ENCODE data around the gene GCNT4. TPM values are rescaled to one million over a fixed set of nuclear protein-coding genes. Genes with fewer than 3 reads are reported as not detected.
A peak's percentile ranks its signal among the peaks of the same experiment; 100 is the strongest.

GCNT4 gene
- total RNA-seq, 1 experiment from 2014 or later: under 0.01 TPM

DNA sequence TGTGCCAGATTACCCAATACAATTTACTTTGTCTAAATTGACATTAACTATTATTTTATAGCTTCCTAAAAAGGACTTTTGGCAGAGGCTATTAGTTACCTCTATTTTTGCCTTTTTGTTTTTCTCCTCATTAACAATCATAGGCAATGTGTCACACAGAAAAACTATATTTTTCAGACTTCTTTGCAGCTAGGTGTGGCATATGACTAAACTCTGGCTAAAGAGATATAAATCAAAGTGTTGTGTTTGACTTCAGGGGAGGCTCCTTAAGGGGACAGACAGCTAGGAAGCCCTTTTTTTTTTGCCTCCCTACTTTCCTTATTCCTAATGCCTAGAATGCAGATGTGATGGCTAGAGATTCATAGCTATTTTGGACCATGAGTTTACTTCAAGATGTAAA lies 19.7 kb upstream of the GCNT4 start:
- no peak overlapping the region for H3K27ac ChIP-seq (ENCODE audit: low read length)
- no peaks in the 10 kb centered on the region for H3K9me3 ChIP-seq (ENCODE audit: low read length)
- ChIA-PET POLR2A (ENCODE audit: unreplicated experiment) (interaction anchor here (0.7 kb wide), 1 partner anchor 172 kb away, joined by 4 read pairs; no protein-coding TSS in a partner anchor), CTCF (interaction anchor here (1.4 kb wide), 1 partner anchor 147 kb away, joined by 4 read pairs; no protein-coding TSS in a partner anchor)
- TF ChIP-seq EZH2 (IDR thresholded peaks at IDR 0.05; ENCODE audit: low read length, unreplicated experiment) (no peak), EZH2phosphoT487 (IDR thresholded peaks at IDR 0.05; ENCODE audit: borderline replicate concordance, low read length) (no peak)
- TF ChIP-seq, protein P1, sequence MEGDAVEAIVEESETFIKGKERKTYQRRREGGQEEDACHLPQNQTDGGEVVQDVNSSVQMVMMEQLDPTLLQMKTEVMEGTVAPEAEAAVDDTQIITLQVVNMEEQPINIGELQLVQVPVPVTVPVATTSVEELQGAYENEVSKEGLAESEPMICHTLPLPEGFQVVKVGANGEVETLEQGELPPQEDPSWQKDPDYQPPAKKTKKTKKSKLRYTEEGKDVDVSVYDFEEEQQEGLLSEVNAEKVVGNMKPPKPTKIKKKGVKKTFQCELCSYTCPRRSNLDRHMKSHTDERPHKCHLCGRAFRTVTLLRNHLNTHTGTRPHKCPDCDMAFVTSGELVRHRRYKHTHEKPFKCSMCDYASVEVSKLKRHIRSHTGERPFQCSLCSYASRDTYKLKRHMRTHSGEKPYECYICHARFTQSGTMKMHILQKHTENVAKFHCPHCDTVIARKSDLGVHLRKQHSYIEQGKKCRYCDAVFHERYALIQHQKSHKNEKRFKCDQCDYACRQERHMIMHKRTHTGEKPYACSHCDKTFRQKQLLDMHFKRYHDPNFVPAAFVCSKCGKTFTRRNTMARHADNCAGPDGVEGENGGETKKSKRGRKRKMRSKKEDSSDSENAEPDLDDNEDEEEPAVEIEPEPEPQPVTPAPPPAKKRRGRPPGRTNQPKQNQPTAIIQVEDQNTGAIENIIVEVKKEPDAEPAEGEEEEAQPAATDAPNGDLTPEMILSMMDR (conservative IDR thresholded peaks at IDR 0.05; ENCODE audit: low read depth, low read length): no peak
- DNase-seq: peak; percentile 51
- no peak overlapping the region for H3K4me3 ChIP-seq (ENCODE audit: low read length)
- no peak overlapping the region for H2AFZ ChIP-seq (ENCODE audit: low read length)
- no peak overlapping the region for H3K9ac ChIP-seq (ENCODE audit: low read length)
- no peaks in the 10 kb centered on the region for H3K9me2 ChIP-seq (replicated peaks; ENCODE audit: low read length)
- no peaks in the 10 kb centered on the region for H3F3A ChIP-seq (ENCODE audit: low read length, unreplicated experiment)
- no peaks in the 10 kb centered on the region for H3K27me3 ChIP-seq (ENCODE audit: low read length)
- H3K79me2 ChIP-seq (ENCODE audit: low read length): no peaks in the 10 kb centered on the region
- peak; percentile 84 for ATAC-seq
- H3K4me2 ChIP-seq (ENCODE audit: low read length): peak overlapping the region; percentile 26; the same call in 1 of the 2 replicates
- no TSS peak for BruUV-seq (replicated peaks)
- no peaks in the 10 kb centered on the region for H4K20me1 ChIP-seq (ENCODE audit: low read length)
- intact Hi-C loops (cut with micrococcal nuclease): no loop called here
- H3K4me1 ChIP-seq (ENCODE audit: insufficient read depth, low read length): peaks cover 6% of the 10 kb centered on the region; the same call in 1 of the 2 replicates
- H3K36me3 ChIP-seq (ENCODE audit: low read depth, low read length): no peaks in the 10 kb centered on the region

DNA sequence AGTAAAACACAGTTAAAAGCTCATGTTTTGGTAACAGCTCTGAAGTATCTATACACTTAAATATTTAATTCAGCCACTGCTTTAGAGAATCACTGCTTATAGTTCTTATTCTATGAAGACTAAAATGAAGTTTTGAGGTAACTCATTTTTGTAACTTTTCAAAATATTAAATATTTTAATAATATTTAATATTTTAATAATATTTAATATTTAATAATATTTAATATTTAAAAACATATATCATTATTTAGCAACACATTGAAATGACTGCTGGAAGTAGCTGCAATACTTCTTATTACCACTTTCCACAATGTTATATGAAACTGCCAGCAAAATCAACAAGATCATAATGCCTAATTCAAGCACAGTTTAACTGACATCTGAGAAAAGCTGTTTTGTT lies 18.7 kb upstream of the GCNT4 start:
- no TSS peak for BruUV-seq (replicated peaks)
- POLR2A ChIA-PET (ENCODE audit: unreplicated experiment): no interaction called here
- TF ChIP-seq EZH2 (IDR thresholded peaks at IDR 0.05; ENCODE audit: low read length, unreplicated experiment): no peak
- TF ChIP-seq, protein P1 (conservative IDR thresholded peaks at IDR 0.05; ENCODE audit: low read depth, low read length): no peak
- TF ChIP-seq EZH2phosphoT487 (IDR thresholded peaks at IDR 0.05; ENCODE audit: borderline replicate concordance, low read length): no peak
- no peak overlapping the region for H3K27ac ChIP-seq (ENCODE audit: low read length)
- DNase-seq: no peak
- H2AFZ ChIP-seq (ENCODE audit: low read length): no peak overlapping the region
- H3K9me2 ChIP-seq (replicated peaks; ENCODE audit: low read length): no peaks in the 10 kb centered on the region
- H3K9me3 ChIP-seq (ENCODE audit: low read length): no peaks in the 10 kb centered on the region
- H3K4me3 ChIP-seq (ENCODE audit: low read length): no peak overlapping the region
- intact Hi-C loops (cut with micrococcal nuclease): no loop called here
- no peaks in the 10 kb centered on the region for H4K20me1 ChIP-seq (ENCODE audit: low read length)
- no peaks in the 10 kb centered on the region for H3K36me3 ChIP-seq (ENCODE audit: low read depth, low read length)
- H3K9ac ChIP-seq (ENCODE audit: low read length): no peak overlapping the region
- no peaks in the 10 kb centered on the region for H3K27me3 ChIP-seq (ENCODE audit: low read length)
- no peak for ATAC-seq
- no peak overlapping the region for H3K4me2 ChIP-seq (ENCODE audit: low read length)
- no peaks in the 10 kb centered on the region for H3F3A ChIP-seq (ENCODE audit: low read length, unreplicated experiment)
- CTCF ChIA-PET: interaction anchor here (1.4 kb wide), 1 partner anchor 146 kb away, joined by 4 read pairs; no protein-coding TSS in a partner anchor
- H3K79me2 ChIP-seq (ENCODE audit: low read length): no peaks in the 10 kb centered on the region
- peaks cover 6% of the 10 kb centered on the region; the same call in 1 of the 2 replicates for H3K4me1 ChIP-seq (ENCODE audit: insufficient read depth, low read length)

DNA sequence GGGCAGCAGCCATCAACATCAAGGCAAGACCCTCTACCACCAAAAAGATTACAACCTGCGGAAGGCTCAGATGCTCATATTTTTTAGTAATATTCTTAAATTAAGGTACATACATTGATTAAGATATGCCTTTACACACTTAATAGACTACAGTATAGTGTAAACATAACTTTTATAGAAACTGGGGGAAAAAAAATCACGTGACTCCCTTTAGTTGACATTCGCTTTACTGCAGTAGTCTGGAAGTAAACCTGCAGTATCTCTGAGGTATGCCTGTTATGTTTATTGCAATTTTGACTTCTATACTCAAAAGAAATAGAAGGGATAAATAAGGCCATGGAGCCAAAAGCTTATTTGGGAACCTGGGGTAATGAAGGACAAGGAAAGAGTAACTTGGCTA lies 15.1 kb upstream of the GCNT4 start:
- Histone ChIP-seq H4K20me1 (ENCODE audit: low read length) (no peaks in the 10 kb centered on the region), H3K9ac (ENCODE audit: low read length) (no peak overlapping the region), H3K9me3 (ENCODE audit: low read length) (no peaks in the 10 kb centered on the region), H3K9me2 (replicated peaks; ENCODE audit: low read length) (no peaks in the 10 kb centered on the region), H3K4me1 (ENCODE audit: insufficient read depth, low read length) (peaks cover 6% of the 10 kb centered on the region; the same call in 1 of the 2 replicates), H2AFZ (ENCODE audit: low read length) (no peak overlapping the region), H3K4me2 (ENCODE audit: low read length) (no peak overlapping the region), H3K36me3 (ENCODE audit: low read depth, low read length) (no peaks in the 10 kb centered on the region), H3K4me3 (ENCODE audit: low read length) (no peak overlapping the region), H3K79me2 (ENCODE audit: low read length) (no peaks in the 10 kb centered on the region), H3K27ac (ENCODE audit: low read length) (no peak overlapping the region), H3F3A (ENCODE audit: low read length, unreplicated experiment) (no peaks in the 10 kb centered on the region), H3K27me3 (ENCODE audit: low read length) (no peaks in the 10 kb centered on the region)
- BruUV-seq (replicated peaks): no TSS peak
- CTCF ChIA-PET: no interaction called here
- POLR2A ChIA-PET (ENCODE audit: unreplicated experiment): interaction anchor here (0.6 kb wide), 1 partner anchor 12 kb away, joined by 4 read pairs; no protein-coding TSS in a partner anchor
- ATAC-seq (no peak), DNase-seq (no peak)
- TF ChIP-seq EZH2 (IDR thresholded peaks at IDR 0.05; ENCODE audit: low read length, unreplicated experiment) (no peak), EZH2phosphoT487 (IDR thresholded peaks at IDR 0.05; ENCODE audit: borderline replicate concordance, low read length) (no peak)
- TF ChIP-seq, protein P1 (conservative IDR thresholded peaks at IDR 0.05; ENCODE audit: low read depth, low read length): no peak
- intact Hi-C loops (cut with micrococcal nuclease): no loop called here
